GM18909 (cell line): ENCODE measurements around the gene TRIM77.
"Not testable (repeated sequence)": the region's sequence is repeated elsewhere in the genome, so short reads cannot be mapped to it uniquely, and the experiment has no call there.

Source experiments
- ATAC-seq: cut with Tn5 transposase; IDR thresholded peaks from one replicate; pipeline ENCODE4 v1.9.1; 2021; ENCODE audit warnings: mild to moderate bottlenecking; ENCODE audit not compliant: unreplicated experiment, poor library complexity

The TRIM77 gene

GRCh38 chr11:89709999-89710398 lies at the start of gene TRIM77:
Gene TRIM77 (plus strand): TSS chr11:89710299. CDS start chr11:89710299, 0 bp downstream.
- ATAC-seq, result not testable (repeated sequence)

GRCh38 chr11:89667001-89667400 lies 43.1 kb upstream of the TRIM77 start:
- no peak for ATAC-seq

GRCh38 chr11:89668158-89668557 lies 41.9 kb upstream of the TRIM77 start:
- not testable (repeated sequence) for ATAC-seq

- not testable (repeated sequence) for ATAC-seq
Measured at GRCh38 chr11:89669586-89669985, 40.5 kb upstream of the TRIM77 start.

GRCh38 chr11:89669993-89670669 lies 40.0 kb upstream of the TRIM77 start:
- ATAC-seq, result not testable (repeated sequence)

- ATAC-seq, result not testable (repeated sequence)
Measured at GRCh38 chr11:89672547-89672946, 37.6 kb upstream of the TRIM77 start.

GRCh38 chr11:89673380-89673779 lies 36.7 kb upstream of the TRIM77 start:
- ATAC-seq, result not testable (repeated sequence)

- ATAC-seq, result not testable (repeated sequence)
Measured at GRCh38 chr11:89675383-89675782, 34.7 kb upstream of the TRIM77 start.

GRCh38 chr11:89675948-89676347 lies 34.2 kb upstream of the TRIM77 start:
- ATAC-seq, result not testable (repeated sequence)

GRCh38 chr11:89707080-89707479 lies 3.0 kb upstream of the TRIM77 start:
- not testable (repeated sequence) for ATAC-seq

- ATAC-seq, result not testable (repeated sequence)
Measured at GRCh38 chr11:89724866-89725498, 14.9 kb downstream of the TRIM77 start.

- ATAC-seq, result not testable (repeated sequence)
Measured at GRCh38 chr11:89730215-89730614, 20.1 kb downstream of the TRIM77 start.

GRCh38 chr11:89736566-89736965 lies 26.5 kb downstream of the TRIM77 start:
- ATAC-seq, result no peak

- ATAC-seq, result no peak
Measured at GRCh38 chr11:89737116-89737515, 27.0 kb downstream of the TRIM77 start.

- not testable (repeated sequence) for ATAC-seq
Measured at GRCh38 chr11:89741406-89741805, 31.3 kb downstream of the TRIM77 start.

- not testable (repeated sequence) for ATAC-seq
Measured at GRCh38 chr11:89744158-89744557, 34.1 kb downstream of the TRIM77 start.

GRCh38 chr11:89750822-89751221 lies 40.7 kb downstream of the TRIM77 start:
- ATAC-seq, result not testable (repeated sequence)
